GM12891 (cell line): ENCODE measurements around the gene GPC6.
"Not testable (repeated sequence)": the region's sequence is repeated elsewhere in the genome, so short reads cannot be mapped to it uniquely, and the experiment has no call there.

Experiments
- DNase-seq: peaks from one replicate; pipeline ENCODE4 v3.0.0; 2011; ENCODE audit warnings: low spot score; ENCODE audit not compliant: insufficient read length
- FAIRE-seq: peaks from 2 replicates; lab custom pipeline; 2011; peaks lifted over from hg19 to GRCh38; lab: Jason Lieb, UNC
- PAX5 ChIP-seq: IDR thresholded peaks from 2 replicates; pipeline ENCODE4 v1.6.1; 2011; ENCODE audit warnings: low read length, moderate library complexity, mild to moderate bottlenecking; ENCODE audit not compliant: insufficient read depth, severe bottlenecking
- POLR2A ChIP-seq: IDR thresholded peaks from 2 replicates; pipeline ENCODE4 v1.6.1; 2011; ENCODE audit warnings: low read depth, low read length, control low read depth
- POLR2AphosphoS5 ChIP-seq: IDR thresholded peaks from 2 replicates; pipeline ENCODE4 v1.6.1; 2011; ENCODE audit warnings: low read depth, low read length, control low read depth
- POU2F2 ChIP-seq: IDR thresholded peaks from 2 replicates; pipeline ENCODE4 v1.6.1; 2011; ENCODE audit warnings: low read depth, mild to moderate bottlenecking, control low read depth, low read length, moderate library complexity
- SPI1 ChIP-seq: IDR thresholded peaks from 2 replicates; pipeline ENCODE4 v1.6.1; 2011; ENCODE audit warnings: low read depth, low read length, control low read depth
- TAF1 ChIP-seq: IDR thresholded peaks from 2 replicates; pipeline ENCODE4 v1.6.1; 2011; ENCODE audit warnings: low read depth, low read length, control low read depth

Gene GPC6

GRCh38 chr13:94339116-94339687 lies 1112.6 kb downstream of the GPC6 start:
- FAIRE-seq (no peak), DNase-seq (no peak)
- TF ChIP-seq POLR2AphosphoS5 = no peak
- TF ChIP-seq PAX5 = no peak
- TF ChIP-seq POLR2A = no peak
- no peak for TF ChIP-seq TAF1
- TF ChIP-seq POU2F2 = no peak
- TF ChIP-seq SPI1 = no peak

GRCh38 chr13:94342436-94343242 lies 1116.0 kb downstream of the GPC6 start:
- no peak for DNase-seq
- TF ChIP-seq POLR2A = no peak
- TF ChIP-seq POU2F2 = no peak
- no peak for TF ChIP-seq POLR2AphosphoS5
- no peak for TF ChIP-seq SPI1
- no peak for FAIRE-seq

- no peak for DNase-seq
- no peak for FAIRE-seq
- TF ChIP-seq POLR2A (no peak), SPI1 (no peak), PAX5 (no peak), POU2F2 (no peak), TAF1 (no peak), POLR2AphosphoS5 (no peak)
These were observed 1116.6 kb downstream of the GPC6 start for GRCh38 chr13:94343243-94343585.

GRCh38 chr13:94343687-94344086 lies 1117.1 kb downstream of the GPC6 start:
- not testable (repeated sequence) for FAIRE-seq, DNase-seq

- DNase-seq = no peak
- FAIRE-seq = no peak
- TF ChIP-seq PAX5 = no peak
These were observed 1117.7 kb downstream of the GPC6 start for GRCh38 chr13:94344126-94344818.

GRCh38 chr13:94345374-94346195 lies 1119.0 kb downstream of the GPC6 start:
- FAIRE-seq = peak; percentile 20
- TF ChIP-seq POLR2AphosphoS5 (no peak), POU2F2 (no peak), SPI1 (no peak), POLR2A (no peak), TAF1 (no peak), PAX5 (no peak)
- no peak for DNase-seq

GRCh38 chr13:94346261-94347019 lies 1119.8 kb downstream of the GPC6 start:
- no peak for TF ChIP-seq POLR2A
- no peak for TF ChIP-seq PAX5
- TF ChIP-seq SPI1 = no peak
- no peak for TF ChIP-seq TAF1
- DNase-seq (no peak), FAIRE-seq (no peak)

GRCh38 chr13:94351292-94351990 lies 1124.8 kb downstream of the GPC6 start:
- DNase-seq = no peak
- no peak for FAIRE-seq
- TF ChIP-seq TAF1 = no peak
- TF ChIP-seq SPI1 = no peak
- TF ChIP-seq POLR2A = no peak
- no peak for TF ChIP-seq POLR2AphosphoS5
- TF ChIP-seq POU2F2 = no peak
- no peak for TF ChIP-seq PAX5

- DNase-seq (no peak), FAIRE-seq (no peak)
- no peak for TF ChIP-seq POU2F2
- no peak for TF ChIP-seq POLR2A
- TF ChIP-seq PAX5 = no peak
- no peak for TF ChIP-seq SPI1
These were observed 1125.5 kb downstream of the GPC6 start for GRCh38 chr13:94352057-94352456.
